Neural progenitor cell (in vitro differentiated cells): Measurements from ENCODE around the gene SYNDIG1L.

Source experiments
- EZH2 ChIP-seq: fragments of 200-600 bp; sonication (generic); IDR thresholded peaks from 2 replicates; pipeline ENCODE4 v1.6.1; 2017; ENCODE audit warnings: antibody characterized with exemption, mild to moderate bottlenecking, moderate library complexity
- EZH2phosphoT487 ChIP-seq: fragments of 200-600 bp; sonication (generic); IDR thresholded peaks from 2 replicates; pipeline ENCODE4 v1.6.1; 2017; ENCODE audit warnings: antibody characterized with exemption
- TF ChIP-seq, protein P1 (sequence below): fragments of 200-600 bp; sonication (generic); IDR thresholded peaks from 2 replicates; pipeline ENCODE4 v1.5.1; 2017; ENCODE audit warnings: antibody characterized with exemption, mild to moderate bottlenecking

- TF ChIP-seq, protein P1, sequence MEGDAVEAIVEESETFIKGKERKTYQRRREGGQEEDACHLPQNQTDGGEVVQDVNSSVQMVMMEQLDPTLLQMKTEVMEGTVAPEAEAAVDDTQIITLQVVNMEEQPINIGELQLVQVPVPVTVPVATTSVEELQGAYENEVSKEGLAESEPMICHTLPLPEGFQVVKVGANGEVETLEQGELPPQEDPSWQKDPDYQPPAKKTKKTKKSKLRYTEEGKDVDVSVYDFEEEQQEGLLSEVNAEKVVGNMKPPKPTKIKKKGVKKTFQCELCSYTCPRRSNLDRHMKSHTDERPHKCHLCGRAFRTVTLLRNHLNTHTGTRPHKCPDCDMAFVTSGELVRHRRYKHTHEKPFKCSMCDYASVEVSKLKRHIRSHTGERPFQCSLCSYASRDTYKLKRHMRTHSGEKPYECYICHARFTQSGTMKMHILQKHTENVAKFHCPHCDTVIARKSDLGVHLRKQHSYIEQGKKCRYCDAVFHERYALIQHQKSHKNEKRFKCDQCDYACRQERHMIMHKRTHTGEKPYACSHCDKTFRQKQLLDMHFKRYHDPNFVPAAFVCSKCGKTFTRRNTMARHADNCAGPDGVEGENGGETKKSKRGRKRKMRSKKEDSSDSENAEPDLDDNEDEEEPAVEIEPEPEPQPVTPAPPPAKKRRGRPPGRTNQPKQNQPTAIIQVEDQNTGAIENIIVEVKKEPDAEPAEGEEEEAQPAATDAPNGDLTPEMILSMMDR: no peak
- TF ChIP-seq EZH2phosphoT487: no peak
- no peak for TF ChIP-seq EZH2
Observed at GRCh38 chr14:74380172-74380571, 45.8 kb downstream of the SYNDIG1L start.
